HepG2 (cell line): ENCODE measurements around the gene PCIF1. TPM values are rescaled to one million over a fixed set of nuclear protein-coding genes. Genes with fewer than 3 reads are reported as not detected.

Experiments used
- ADNP ChIP-seq: sonication (generic); formaldehyde crosslinking; IDR thresholded peaks from 2 replicates; pipeline ENCODE4 v1.4.0; 2020; ENCODE audit warnings: missing genetic modification reagents
- ASH2L ChIP-seq: fragments of 300-600, 200-600 bp; sonication (generic); IDR thresholded peaks from 2 replicates; pipeline ENCODE4 v1.7.0; 2017; ENCODE audit warnings: low read depth, mild to moderate bottlenecking, moderate library complexity, mixed read lengths, low read length; ENCODE audit not compliant: insufficient read length
- ELF1 ChIP-seq: sonication (generic); formaldehyde crosslinking; IDR thresholded peaks from 2 replicates; pipeline ENCODE4 v1.4.0; 2020; ENCODE audit warnings: missing genetic modification reagents
- GATA4 ChIP-seq: sonication (generic); IDR thresholded peaks from 2 replicates; pipeline ENCODE4 v1.6.1; 2016; ENCODE audit warnings: antibody characterized with exemption, low read depth, borderline replicate concordance
- KAT8 ChIP-seq: IDR thresholded peaks from 2 replicates; pipeline ENCODE4 v1.6.1; 2016; ENCODE audit warnings: missing genetic modification reagents, missing compliant biosample characterization
- SMC3 ChIP-seq: IDR thresholded peaks from 2 replicates; pipeline ENCODE4 v1.6.1; 2011; ENCODE audit warnings: low read length, improper control_type of control experiment
- ZNF136 ChIP-seq: sonication (generic); formaldehyde crosslinking; IDR thresholded peaks from 2 replicates; pipeline ENCODE4 v1.8.1; 2022; ENCODE audit warnings: low read depth, mild to moderate bottlenecking, moderate library complexity, missing genetic modification reagents
- ZNF207 ChIP-seq: fragments of 450-650 bp; IDR thresholded peaks from 2 replicates; pipeline ENCODE4 v1.6.1; 2016; ENCODE audit warnings: antibody characterized with exemption, borderline replicate concordance
- ZNF788 ChIP-seq: sonication (generic); formaldehyde crosslinking; IDR thresholded peaks from 2 replicates; pipeline ENCODE4 v1.5.0; 2020; ENCODE audit warnings: mild to moderate bottlenecking, missing genetic modification reagents, borderline replicate concordance
- polyA plus RNA-seq, 8 experiments: library from polyadenylated mRNA; depleted of rRNA in 3 of 8; stranded (reverse) in 7 of 8; unstranded in 1 of 8; fragments of >200 nt; fragmentation: Illumina TruSeq in 4 of 8; extraction: Trizol in 4 of 8; gene quantifications; 2 replicates each; pipeline versions ENCODE4 v1.2.1 to v1.2.3, GENCODE V29; 2011 to 2016; ENCODE audit warnings: low read depth in 4 of 8, missing spikeins in 1 of 8, mixed read lengths in 1 of 8; ENCODE audit not compliant: insufficient read depth in 1 of 8
- total RNA-seq, 5 experiments: library from RNA; depleted of rRNA; stranded (reverse); fragments of >200 nt; fragmentation: Illumina TruSeq; extraction: Trizol; gene quantifications; 2 replicates each; pipeline ENCODE4 v1.2.3, GENCODE V29; 2016; ENCODE audit warnings: low read depth in 1 of 5
- TF ChIP-seq, protein P1 (sequence below): sonication (generic); formaldehyde crosslinking; conservative IDR thresholded peaks from 2 replicates; pipeline ENCODE4 v1.4.0; 2020; ENCODE audit warnings: mild to moderate bottlenecking, missing genetic modification reagents, moderate library complexity
- TF ChIP-seq, protein P2 (sequence below): sonication (generic); formaldehyde crosslinking; IDR thresholded peaks from 2 replicates; pipeline ENCODE4 v1.5.1; 2020; ENCODE audit warnings: missing genetic modification reagents, mild to moderate bottlenecking, borderline replicate concordance
- TF ChIP-seq, protein P3 (sequence below): sonication (generic); formaldehyde crosslinking; IDR thresholded peaks from 2 replicates; pipeline ENCODE4 v1.5.0; 2020; ENCODE audit warnings: missing genetic modification reagents, mild to moderate bottlenecking, borderline replicate concordance
- TF ChIP-seq, protein P4 (sequence below): sonication (generic); formaldehyde crosslinking; IDR thresholded peaks from 2 replicates; pipeline ENCODE4 v1.4.0; 2020; ENCODE audit warnings: missing genetic modification reagents
- TF ChIP-seq, protein P5 (sequence below): IDR thresholded peaks from 2 replicates; pipeline ENCODE4 v1.6.1; 2016; ENCODE audit warnings: missing compliant biosample characterization, missing genetic modification reagents, borderline replicate concordance
- TF ChIP-seq, protein P6 (sequence below): sonication (generic); formaldehyde crosslinking; IDR thresholded peaks from 2 replicates; pipeline ENCODE4 v1.4.0; 2020; ENCODE audit warnings: missing genetic modification reagents

PCIF1 gene
- total and polyA plus RNA-seq, 2 of the 13 experiments (the other 11 are each of a cell fraction or from before 2014, with no cell fraction given) = 20.9 to 24.4 TPM

DNA sequence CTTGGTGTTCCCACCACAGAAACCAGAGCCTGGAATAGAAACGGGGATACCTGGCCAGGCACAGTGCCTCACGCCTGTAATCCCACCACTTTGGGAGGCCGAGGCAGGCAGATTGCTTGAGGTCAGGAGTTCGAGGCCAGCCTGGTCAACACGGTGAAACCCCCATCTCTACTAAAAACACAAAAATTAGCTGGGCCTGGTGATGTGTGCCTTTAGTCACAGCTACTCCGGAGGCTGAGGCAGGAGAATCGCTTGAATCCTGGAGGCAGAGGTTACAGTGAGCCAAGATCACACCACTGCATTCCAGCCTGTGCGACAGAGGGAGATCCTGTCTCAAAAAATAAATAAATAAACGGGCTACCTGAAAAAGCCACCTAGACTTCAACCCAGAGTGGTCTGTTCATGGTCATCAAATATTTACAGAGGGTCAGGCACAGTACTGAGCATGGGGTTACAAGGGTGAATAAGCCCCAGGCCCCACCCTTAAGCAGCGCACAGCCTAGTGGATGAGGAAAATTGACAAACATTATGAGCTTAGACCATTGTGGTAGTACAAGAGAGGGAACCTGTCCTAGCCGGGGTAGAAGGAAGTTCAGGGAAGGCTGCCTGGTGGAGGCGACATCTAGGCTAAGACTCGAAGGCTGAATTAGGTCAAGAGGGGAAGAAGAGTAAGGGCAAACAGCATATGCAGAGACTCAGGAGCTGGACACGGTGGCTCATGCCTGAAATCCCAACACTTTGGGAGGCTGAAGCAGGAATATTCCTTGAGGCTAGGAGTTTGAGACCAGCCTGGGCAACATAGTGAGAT, 7.2 kb upstream of the PCIF1 start (continued):
- TF ChIP-seq, protein P1, sequence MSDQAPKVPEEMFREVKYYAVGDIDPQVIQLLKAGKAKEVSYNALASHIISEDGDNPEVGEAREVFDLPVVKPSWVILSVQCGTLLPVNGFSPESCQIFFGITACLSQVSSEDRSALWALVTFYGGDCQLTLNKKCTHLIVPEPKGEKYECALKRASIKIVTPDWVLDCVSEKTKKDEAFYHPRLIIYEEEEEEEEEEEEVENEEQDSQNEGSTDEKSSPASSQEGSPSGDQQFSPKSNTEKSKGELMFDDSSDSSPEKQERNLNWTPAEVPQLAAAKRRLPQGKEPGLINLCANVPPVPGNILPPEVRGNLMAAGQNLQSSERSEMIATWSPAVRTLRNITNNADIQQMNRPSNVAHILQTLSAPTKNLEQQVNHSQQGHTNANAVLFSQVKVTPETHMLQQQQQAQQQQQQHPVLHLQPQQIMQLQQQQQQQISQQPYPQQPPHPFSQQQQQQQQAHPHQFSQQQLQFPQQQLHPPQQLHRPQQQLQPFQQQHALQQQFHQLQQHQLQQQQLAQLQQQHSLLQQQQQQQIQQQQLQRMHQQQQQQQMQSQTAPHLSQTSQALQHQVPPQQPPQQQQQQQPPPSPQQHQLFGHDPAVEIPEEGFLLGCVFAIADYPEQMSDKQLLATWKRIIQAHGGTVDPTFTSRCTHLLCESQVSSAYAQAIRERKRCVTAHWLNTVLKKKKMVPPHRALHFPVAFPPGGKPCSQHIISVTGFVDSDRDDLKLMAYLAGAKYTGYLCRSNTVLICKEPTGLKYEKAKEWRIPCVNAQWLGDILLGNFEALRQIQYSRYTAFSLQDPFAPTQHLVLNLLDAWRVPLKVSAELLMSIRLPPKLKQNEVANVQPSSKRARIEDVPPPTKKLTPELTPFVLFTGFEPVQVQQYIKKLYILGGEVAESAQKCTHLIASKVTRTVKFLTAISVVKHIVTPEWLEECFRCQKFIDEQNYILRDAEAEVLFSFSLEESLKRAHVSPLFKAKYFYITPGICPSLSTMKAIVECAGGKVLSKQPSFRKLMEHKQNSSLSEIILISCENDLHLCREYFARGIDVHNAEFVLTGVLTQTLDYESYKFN = peak; percentile 99
- TF ChIP-seq ADNP (CRISPR knock-in tag) (peak; percentile 95), GATA4 (0 out of 2 replicates have a peak, but pooled peaks have one; percentile 11), SMC3 (peak; percentile 54; the same call in 1 of the 2 replicates), ZNF136 (CRISPR knock-in tag) (0 out of 2 replicates have a peak, but pooled peaks have one; percentile 64), KAT8 (CRISPR knock-in tag) (peak; percentile 88), ELF1 (CRISPR knock-in tag) (peak; percentile 56; the same call in 1 of the 2 replicates), ASH2L (peak; percentile 44), ZNF207 (no peak), ZNF788 (peak; percentile 98)
- TF ChIP-seq, protein P2, sequence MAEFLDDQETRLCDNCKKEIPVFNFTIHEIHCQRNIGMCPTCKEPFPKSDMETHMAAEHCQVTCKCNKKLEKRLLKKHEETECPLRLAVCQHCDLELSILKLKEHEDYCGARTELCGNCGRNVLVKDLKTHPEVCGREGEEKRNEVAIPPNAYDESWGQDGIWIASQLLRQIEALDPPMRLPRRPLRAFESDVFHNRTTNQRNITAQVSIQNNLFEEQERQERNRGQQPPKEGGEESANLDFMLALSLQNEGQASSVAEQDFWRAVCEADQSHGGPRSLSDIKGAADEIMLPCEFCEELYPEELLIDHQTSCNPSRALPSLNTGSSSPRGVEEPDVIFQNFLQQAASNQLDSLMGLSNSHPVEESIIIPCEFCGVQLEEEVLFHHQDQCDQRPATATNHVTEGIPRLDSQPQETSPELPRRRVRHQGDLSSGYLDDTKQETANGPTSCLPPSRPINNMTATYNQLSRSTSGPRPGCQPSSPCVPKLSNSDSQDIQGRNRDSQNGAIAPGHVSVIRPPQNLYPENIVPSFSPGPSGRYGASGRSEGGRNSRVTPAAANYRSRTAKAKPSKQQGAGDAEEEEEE (CRISPR knock-in tag) = no peak; the same call in 1 of the 2 replicates
- TF ChIP-seq, protein P3, sequence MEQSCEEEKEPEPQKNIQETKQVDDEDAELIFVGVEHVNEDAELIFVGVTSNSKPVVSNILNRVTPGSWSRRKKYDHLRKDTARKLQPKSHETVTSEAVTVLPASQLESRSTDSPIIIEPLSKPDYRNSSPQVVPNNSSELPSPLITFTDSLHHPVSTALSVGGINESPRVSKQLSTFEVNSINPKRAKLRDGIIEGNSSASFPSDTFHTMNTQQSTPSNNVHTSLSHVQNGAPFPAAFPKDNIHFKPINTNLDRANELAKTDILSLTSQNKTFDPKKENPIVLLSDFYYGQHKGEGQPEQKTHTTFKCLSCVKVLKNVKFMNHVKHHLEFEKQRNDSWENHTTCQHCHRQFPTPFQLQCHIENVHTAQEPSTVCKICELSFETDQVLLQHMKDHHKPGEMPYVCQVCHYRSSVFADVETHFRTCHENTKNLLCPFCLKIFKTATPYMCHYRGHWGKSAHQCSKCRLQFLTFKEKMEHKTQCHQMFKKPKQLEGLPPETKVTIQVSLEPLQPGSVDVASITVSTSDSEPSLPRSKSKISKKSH (CRISPR knock-in tag) = peak; percentile 78
- TF ChIP-seq, protein P4, sequence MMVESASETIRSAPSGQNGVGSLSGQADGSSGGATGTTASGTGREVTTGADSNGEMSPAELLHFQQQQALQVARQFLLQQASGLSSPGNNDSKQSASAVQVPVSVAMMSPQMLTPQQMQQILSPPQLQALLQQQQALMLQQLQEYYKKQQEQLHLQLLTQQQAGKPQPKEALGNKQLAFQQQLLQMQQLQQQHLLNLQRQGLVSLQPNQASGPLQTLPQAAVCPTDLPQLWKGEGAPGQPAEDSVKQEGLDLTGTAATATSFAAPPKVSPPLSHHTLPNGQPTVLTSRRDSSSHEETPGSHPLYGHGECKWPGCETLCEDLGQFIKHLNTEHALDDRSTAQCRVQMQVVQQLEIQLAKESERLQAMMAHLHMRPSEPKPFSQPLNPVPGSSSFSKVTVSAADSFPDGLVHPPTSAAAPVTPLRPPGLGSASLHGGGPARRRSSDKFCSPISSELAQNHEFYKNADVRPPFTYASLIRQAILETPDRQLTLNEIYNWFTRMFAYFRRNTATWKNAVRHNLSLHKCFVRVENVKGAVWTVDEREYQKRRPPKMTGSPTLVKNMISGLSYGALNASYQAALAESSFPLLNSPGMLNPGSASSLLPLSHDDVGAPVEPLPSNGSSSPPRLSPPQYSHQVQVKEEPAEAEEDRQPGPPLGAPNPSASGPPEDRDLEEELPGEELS (CRISPR knock-in tag) = peak; percentile 98
- TF ChIP-seq, protein P5, sequence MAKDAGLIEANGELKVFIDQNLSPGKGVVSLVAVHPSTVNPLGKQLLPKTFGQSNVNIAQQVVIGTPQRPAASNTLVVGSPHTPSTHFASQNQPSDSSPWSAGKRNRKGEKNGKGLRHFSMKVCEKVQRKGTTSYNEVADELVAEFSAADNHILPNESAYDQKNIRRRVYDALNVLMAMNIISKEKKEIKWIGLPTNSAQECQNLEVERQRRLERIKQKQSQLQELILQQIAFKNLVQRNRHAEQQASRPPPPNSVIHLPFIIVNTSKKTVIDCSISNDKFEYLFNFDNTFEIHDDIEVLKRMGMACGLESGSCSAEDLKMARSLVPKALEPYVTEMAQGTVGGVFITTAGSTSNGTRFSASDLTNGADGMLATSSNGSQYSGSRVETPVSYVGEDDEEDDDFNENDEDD = peak; percentile 54; the same call in 1 of the 2 replicates
- TF ChIP-seq, protein P6, sequence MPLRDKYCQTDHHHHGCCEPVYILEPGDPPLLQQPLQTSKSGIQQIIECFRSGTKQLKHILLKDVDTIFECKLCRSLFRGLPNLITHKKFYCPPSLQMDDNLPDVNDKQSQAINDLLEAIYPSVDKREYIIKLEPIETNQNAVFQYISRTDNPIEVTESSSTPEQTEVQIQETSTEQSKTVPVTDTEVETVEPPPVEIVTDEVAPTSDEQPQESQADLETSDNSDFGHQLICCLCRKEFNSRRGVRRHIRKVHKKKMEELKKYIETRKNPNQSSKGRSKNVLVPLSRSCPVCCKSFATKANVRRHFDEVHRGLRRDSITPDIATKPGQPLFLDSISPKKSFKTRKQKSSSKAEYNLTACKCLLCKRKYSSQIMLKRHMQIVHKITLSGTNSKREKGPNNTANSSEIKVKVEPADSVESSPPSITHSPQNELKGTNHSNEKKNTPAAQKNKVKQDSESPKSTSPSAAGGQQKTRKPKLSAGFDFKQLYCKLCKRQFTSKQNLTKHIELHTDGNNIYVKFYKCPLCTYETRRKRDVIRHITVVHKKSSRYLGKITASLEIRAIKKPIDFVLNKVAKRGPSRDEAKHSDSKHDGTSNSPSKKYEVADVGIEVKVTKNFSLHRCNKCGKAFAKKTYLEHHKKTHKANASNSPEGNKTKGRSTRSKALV = peak; percentile 87; the same call in 1 of the 2 replicates
